Endothelial cell of umbilical vein (primary cell): ENCODE data around the gene VANGL2.

Experiments
- EZH2 ChIP-seq: IDR thresholded peaks from 2 replicates; pipeline ENCODE4 v1.6.1; 2012; ENCODE audit warnings: borderline replicate concordance, low read depth, mild to moderate bottlenecking, moderate library complexity, low read length, inconsistent platforms; ENCODE audit not compliant: severe bottlenecking
- FOS ChIP-seq: IDR thresholded peaks from 2 replicates; pipeline ENCODE4 v1.6.1; 2011; ENCODE audit warnings: mild to moderate bottlenecking, low read length, moderate library complexity, borderline replicate concordance; ENCODE audit not compliant: insufficient read depth
- MYC ChIP-seq: IDR thresholded peaks from one replicate; pipeline ENCODE4 v1.6.1; 2011; ENCODE audit warnings: mild to moderate bottlenecking, low read depth, low read length
- POLR2A ChIP-seq: IDR thresholded peaks from 2 replicates; pipeline ENCODE4 v1.6.1; 2012; ENCODE audit warnings: low read depth, mild to moderate bottlenecking, control low read depth, low read length
- POLR2AphosphoS5 ChIP-seq: IDR thresholded peaks from 2 replicates; pipeline ENCODE4 v1.6.1; 2012; ENCODE audit warnings: low read depth, mild to moderate bottlenecking, control low read depth, low read length, moderate library complexity; ENCODE audit not compliant: insufficient read depth
- TF ChIP-seq, protein P1 (sequence below): IDR thresholded peaks from 2 replicates; pipeline ENCODE4 v1.6.1; 2011; ENCODE audit not compliant: insufficient read depth, insufficient read length
- TF ChIP-seq, protein P2 (sequence below), 2 donors: IDR thresholded peaks; 1 replicate in 1 of 2; 2 replicates in 1 of 2; pipeline ENCODE4 v1.5.1; 2011; ENCODE audit warnings: low read length in 2 of 2, mild to moderate bottlenecking in 2 of 2, moderate library complexity in 2 of 2, control low read depth in 1 of 2, inconsistent platforms in 1 of 2, low read depth in 1 of 2; ENCODE audit not compliant: insufficient read depth in 1 of 2; ENCODE audit errors: extremely low read depth in 1 of 2

DNA sequence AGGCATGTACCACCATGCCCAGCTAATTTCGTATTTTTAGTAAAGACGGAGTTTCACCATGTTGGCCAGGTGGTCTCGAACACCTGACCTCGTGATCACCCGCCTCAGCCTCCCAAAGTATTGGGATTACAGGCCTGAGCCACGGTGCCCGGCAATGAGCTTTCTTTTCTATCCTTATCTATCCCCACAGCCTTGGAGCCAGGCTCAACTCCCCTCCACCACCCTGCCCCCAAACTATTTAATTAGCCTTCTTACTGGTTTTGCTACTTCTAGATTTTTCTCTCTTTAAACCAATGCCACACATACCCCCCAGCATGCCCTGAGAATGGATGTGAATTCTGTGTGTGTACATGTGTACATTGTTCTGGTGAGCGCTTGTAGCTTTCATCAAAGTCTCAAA is 5.7 kb upstream of the VANGL2 start:
- TF ChIP-seq, protein P1, sequence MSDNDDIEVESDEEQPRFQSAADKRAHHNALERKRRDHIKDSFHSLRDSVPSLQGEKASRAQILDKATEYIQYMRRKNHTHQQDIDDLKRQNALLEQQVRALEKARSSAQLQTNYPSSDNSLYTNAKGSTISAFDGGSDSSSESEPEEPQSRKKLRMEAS = no peak
- no peak for TF ChIP-seq MYC
- no peak for TF ChIP-seq POLR2A
- no peak for TF ChIP-seq EZH2
- TF ChIP-seq, protein P2, sequence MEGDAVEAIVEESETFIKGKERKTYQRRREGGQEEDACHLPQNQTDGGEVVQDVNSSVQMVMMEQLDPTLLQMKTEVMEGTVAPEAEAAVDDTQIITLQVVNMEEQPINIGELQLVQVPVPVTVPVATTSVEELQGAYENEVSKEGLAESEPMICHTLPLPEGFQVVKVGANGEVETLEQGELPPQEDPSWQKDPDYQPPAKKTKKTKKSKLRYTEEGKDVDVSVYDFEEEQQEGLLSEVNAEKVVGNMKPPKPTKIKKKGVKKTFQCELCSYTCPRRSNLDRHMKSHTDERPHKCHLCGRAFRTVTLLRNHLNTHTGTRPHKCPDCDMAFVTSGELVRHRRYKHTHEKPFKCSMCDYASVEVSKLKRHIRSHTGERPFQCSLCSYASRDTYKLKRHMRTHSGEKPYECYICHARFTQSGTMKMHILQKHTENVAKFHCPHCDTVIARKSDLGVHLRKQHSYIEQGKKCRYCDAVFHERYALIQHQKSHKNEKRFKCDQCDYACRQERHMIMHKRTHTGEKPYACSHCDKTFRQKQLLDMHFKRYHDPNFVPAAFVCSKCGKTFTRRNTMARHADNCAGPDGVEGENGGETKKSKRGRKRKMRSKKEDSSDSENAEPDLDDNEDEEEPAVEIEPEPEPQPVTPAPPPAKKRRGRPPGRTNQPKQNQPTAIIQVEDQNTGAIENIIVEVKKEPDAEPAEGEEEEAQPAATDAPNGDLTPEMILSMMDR (IDR thresholded peaks at IDR 0.05; ENCODE audit: extremely low read depth in 1 of 2, insufficient read depth in 1 of 2, low read depth in 1 of 2, low read length in 2 of 2) = no peak
- TF ChIP-seq POLR2AphosphoS5 = no peak
- no peak for TF ChIP-seq FOS
